Hair follicular keratinocyte (primary cell): ENCODE measurements around the gene MBD3L1. TPM values are rescaled to one million over a fixed set of nuclear protein-coding genes. Genes with fewer than 3 reads are reported as not detected.

ENCODE experiments used
- total RNA-seq: library from RNA; depleted of rRNA; stranded (reverse); fragments of >200 nt; gene quantifications from 2 replicates; pipeline ENCODE4 v1.2.3, GENCODE V29; 2015

The MBD3L1 gene
- not detected in 2 replicates for total RNA-seq

GRCh38 chr19:8832132-8833021 lies at the start of gene MBD3L1, which contains the start of gene ZNF558:
Gene MBD3L1 (plus strand): TSS chr19:8832377. CDS start chr19:8842679, 10,302 bp downstream.
Gene ZNF558 (minus strand): TSS chr19:8832304. CDS start chr19:8822659, 9,645 bp downstream.

Other genes with a start within 250 kb of the MBD3L1 start
- gene ADAMTS10, start 221.7 kb upstream of the MBD3L1 start, total RNA-seq = not detected in 2 replicates
- not detected in 2 replicates for gene NFILZ, start 201.7 kb upstream of the MBD3L1 start, total RNA-seq
- not detected in 2 replicates for gene ACTL9, start 133.6 kb upstream of the MBD3L1 start, total RNA-seq
- not detected in 2 replicates for gene OR2Z1, start 110.7 kb upstream of the MBD3L1 start, total RNA-seq
- gene ZNF558, start 73 bp upstream of the MBD3L1 start, total RNA-seq = 12.8 and 20.3 TPM in 2 replicates
- not detected in 2 replicates for gene MUC16, start 178.0 kb downstream of the MBD3L1 start, total RNA-seq